Panc1 (cell line): ENCODE data around the gene ITGAV.

Source experiments
- CTCF ChIP-seq: fragments of 450-650 bp; IDR thresholded peaks from 2 replicates; pipeline ENCODE4 v1.5.1; 2017; ENCODE audit warnings: mild to moderate bottlenecking
- POLR2AphosphoS5 ChIP-seq: IDR thresholded peaks from 2 replicates; pipeline ENCODE4 v1.6.1; 2012; ENCODE audit warnings: mild to moderate bottlenecking, low read depth, low read length, moderate library complexity
- SIN3A ChIP-seq: IDR thresholded peaks from 2 replicates; pipeline ENCODE4 v1.6.1; 2012; ENCODE audit warnings: low read depth, mild to moderate bottlenecking, low read length, moderate library complexity, borderline replicate concordance; ENCODE audit not compliant: insufficient read depth

GRCh38 chr2:186724736-186725135, 134.9 kb downstream of the ITGAV start:
- TF ChIP-seq POLR2AphosphoS5 (no peak), CTCF (no peak), SIN3A (no peak)
